ENCODE results near the gene TSC22D1. TPM values are rescaled to one million over a fixed set of nuclear protein-coding genes. Genes with fewer than 3 reads are reported as not detected.

Gene TSC22D1
- total RNA-seq, 1 experiment from 2014 or later, result 79.2 TPM

GRCh38 chr13:44398606-44399005 is 177.5 kb downstream of the TSC22D1 start:
- no peak for TF ChIP-seq CTCF (conservative IDR thresholded peaks at IDR 0.05)
- TF ChIP-seq EZH2 (IDR thresholded peaks at IDR 0.05; ENCODE audit: low read depth), result no peak
- ChIA-PET CTCF (no interaction called here), POLR2A (ENCODE audit: unreplicated experiment) (no interaction called here)
- no peaks in the 10 kb centered on the region for H4K20me1 ChIP-seq (ENCODE audit: insufficient read depth)
- no peaks in the 10 kb centered on the region for H3K9me3 ChIP-seq (ENCODE audit: insufficient read depth, low read depth)
- no peak overlapping the region for H3K4me3 ChIP-seq
- DNase-seq, result no peak
- no peak overlapping the region for H3K4me2 ChIP-seq
- no peaks in the 10 kb centered on the region for H3K79me2 ChIP-seq (ENCODE audit: low read depth)
- intact Hi-C loops (cut with micrococcal nuclease; ENCODE audit: unreplicated experiment), result no loop called here
- peaks cover 14% of the 10 kb centered on the region for H3K4me1 ChIP-seq (replicated peaks; ENCODE audit: insufficient read depth)
- peaks cover 8% of the 10 kb centered on the region; the same call in 1 of the 2 replicates for H3F3A ChIP-seq (ENCODE audit: insufficient read depth, low read depth)
- no peak overlapping the region for H2AFZ ChIP-seq
- H3K27ac ChIP-seq, result no peak overlapping the region
- no TSS peak for BruUV-seq (replicated peaks)
- H3K36me3 ChIP-seq (ENCODE audit: low read depth), result no peaks in the 10 kb centered on the region
- no peaks in the 10 kb centered on the region for H3K9me2 ChIP-seq (ENCODE audit: insufficient read depth)
- no peaks in the 10 kb centered on the region for H3K27me3 ChIP-seq (ENCODE audit: insufficient read depth, low read depth)

GRCh38 chr13:44397766-44398223 is 178.3 kb downstream of the TSC22D1 start:
- CTCF ChIA-PET, result no interaction called here
- POLR2A ChIA-PET (ENCODE audit: unreplicated experiment), result no interaction called here
- Histone ChIP-seq H3K4me3 (no peak overlapping the region), H3K79me2 (ENCODE audit: low read depth) (no peaks in the 10 kb centered on the region), H3K36me3 (ENCODE audit: low read depth) (no peaks in the 10 kb centered on the region), H3K4me2 (no peak overlapping the region), H4K20me1 (ENCODE audit: insufficient read depth) (no peaks in the 10 kb centered on the region), H3K4me1 (replicated peaks; ENCODE audit: insufficient read depth) (peaks cover 6% of the 10 kb centered on the region), H3K9me3 (ENCODE audit: insufficient read depth, low read depth) (no peaks in the 10 kb centered on the region), H2AFZ (no peak overlapping the region), H3F3A (ENCODE audit: insufficient read depth, low read depth) (peaks cover 5% of the 10 kb centered on the region; the same call in 1 of the 2 replicates), H3K27me3 (ENCODE audit: insufficient read depth, low read depth) (no peaks in the 10 kb centered on the region), H3K9me2 (ENCODE audit: insufficient read depth) (no peaks in the 10 kb centered on the region), H3K27ac (no peak overlapping the region)
- TF ChIP-seq CTCF (conservative IDR thresholded peaks at IDR 0.05) (no peak), EZH2 (IDR thresholded peaks at IDR 0.05; ENCODE audit: low read depth) (no peak)
- no TSS peak for BruUV-seq (replicated peaks)
- intact Hi-C loops (cut with micrococcal nuclease; ENCODE audit: unreplicated experiment), result no loop called here
- DNase-seq, result no peak

GRCh38 chr13:44396701-44397580 is 179.2 kb downstream of the TSC22D1 start:
- Histone ChIP-seq H3K36me3 (ENCODE audit: low read depth) (no peaks in the 10 kb centered on the region), H3K4me3 (no peak overlapping the region), H3K4me1 (replicated peaks; ENCODE audit: insufficient read depth) (no peaks in the 10 kb centered on the region), H2AFZ (no peak overlapping the region), H3K79me2 (ENCODE audit: low read depth) (no peaks in the 10 kb centered on the region), H3K4me2 (no peak overlapping the region), H3K9me3 (ENCODE audit: insufficient read depth, low read depth) (no peaks in the 10 kb centered on the region), H3K27me3 (ENCODE audit: insufficient read depth, low read depth) (no peaks in the 10 kb centered on the region), H3K9me2 (ENCODE audit: insufficient read depth) (no peaks in the 10 kb centered on the region), H3F3A (ENCODE audit: insufficient read depth, low read depth) (0 out of 2 replicates have a peak, but pooled peaks cover 2% of the 10 kb centered on the region), H3K27ac (no peak overlapping the region), H4K20me1 (ENCODE audit: insufficient read depth) (no peaks in the 10 kb centered on the region)
- intact Hi-C loops (cut with micrococcal nuclease; ENCODE audit: unreplicated experiment), result no loop called here
- ChIA-PET CTCF (no interaction called here), POLR2A (ENCODE audit: unreplicated experiment) (no interaction called here)
- TF ChIP-seq CTCF (conservative IDR thresholded peaks at IDR 0.05), result no peak
- TF ChIP-seq EZH2 (IDR thresholded peaks at IDR 0.05; ENCODE audit: low read depth), result no peak
- no peak for DNase-seq
- no TSS peak for BruUV-seq (replicated peaks)

Data from PC-9 (cell line).